Measurements from ENCODE around the gene DIP2C. TPM values are rescaled to one million over a fixed set of nuclear protein-coding genes. Genes with fewer than 3 reads are reported as not detected.
A peak's percentile ranks its signal among the peaks of the same experiment; 100 is the strongest.

The DIP2C gene
- total RNA-seq, 1 donor from 2014 or later, result 23.1 TPM

DNA sequence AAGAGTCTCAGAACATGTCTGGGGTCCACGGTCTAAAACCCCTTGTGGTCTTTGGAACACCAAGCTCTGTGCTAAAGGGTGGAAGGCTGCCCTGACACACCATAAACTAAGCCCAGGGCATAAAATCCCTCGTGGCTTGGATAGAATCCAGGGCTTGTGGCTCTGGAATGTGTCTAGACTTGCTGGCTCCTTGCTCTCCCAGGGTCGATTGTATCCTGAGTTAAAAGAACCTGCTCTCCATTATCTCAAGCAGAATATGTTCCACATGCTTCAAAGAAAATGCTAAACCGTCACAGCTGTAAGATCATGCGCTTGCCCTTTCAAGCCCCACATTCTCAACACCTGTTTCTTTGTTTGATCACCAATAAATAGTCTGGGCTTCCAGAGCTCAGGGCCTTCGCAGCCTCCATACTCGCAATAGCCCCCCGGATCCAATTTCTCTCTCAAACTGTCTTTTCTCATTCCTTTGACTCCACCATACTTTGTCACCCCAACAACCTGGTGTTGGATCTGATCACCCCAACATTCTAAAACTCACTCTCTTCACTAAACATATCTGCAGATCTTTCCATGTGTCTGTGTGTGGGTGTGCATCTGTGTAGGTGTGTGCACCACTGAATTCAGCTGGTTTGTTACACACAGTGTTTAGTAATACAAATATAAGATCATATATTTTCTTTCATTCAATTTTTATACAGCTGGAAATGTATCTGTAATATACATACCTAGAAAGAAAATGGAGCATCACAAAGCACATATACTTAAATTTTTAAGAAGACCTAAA, 315.8 kb downstream of the DIP2C start:
- peaks cover 19% of the 10 kb centered on the region for H3K4me1 Mint-ChIP-seq (ENCODE audit: unreplicated experiment)
- no peak overlapping the region for H3K4me3 Mint-ChIP-seq
- no peaks in the 10 kb centered on the region for H3K9me3 Mint-ChIP-seq
- H3K27me3 Mint-ChIP-seq, result no peaks in the 10 kb centered on the region
- TF ChIP-seq, protein P1, sequence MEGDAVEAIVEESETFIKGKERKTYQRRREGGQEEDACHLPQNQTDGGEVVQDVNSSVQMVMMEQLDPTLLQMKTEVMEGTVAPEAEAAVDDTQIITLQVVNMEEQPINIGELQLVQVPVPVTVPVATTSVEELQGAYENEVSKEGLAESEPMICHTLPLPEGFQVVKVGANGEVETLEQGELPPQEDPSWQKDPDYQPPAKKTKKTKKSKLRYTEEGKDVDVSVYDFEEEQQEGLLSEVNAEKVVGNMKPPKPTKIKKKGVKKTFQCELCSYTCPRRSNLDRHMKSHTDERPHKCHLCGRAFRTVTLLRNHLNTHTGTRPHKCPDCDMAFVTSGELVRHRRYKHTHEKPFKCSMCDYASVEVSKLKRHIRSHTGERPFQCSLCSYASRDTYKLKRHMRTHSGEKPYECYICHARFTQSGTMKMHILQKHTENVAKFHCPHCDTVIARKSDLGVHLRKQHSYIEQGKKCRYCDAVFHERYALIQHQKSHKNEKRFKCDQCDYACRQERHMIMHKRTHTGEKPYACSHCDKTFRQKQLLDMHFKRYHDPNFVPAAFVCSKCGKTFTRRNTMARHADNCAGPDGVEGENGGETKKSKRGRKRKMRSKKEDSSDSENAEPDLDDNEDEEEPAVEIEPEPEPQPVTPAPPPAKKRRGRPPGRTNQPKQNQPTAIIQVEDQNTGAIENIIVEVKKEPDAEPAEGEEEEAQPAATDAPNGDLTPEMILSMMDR (conservative IDR thresholded peaks at IDR 0.05), result no peak
- peak overlapping the region; percentile 40 for H3K27ac Mint-ChIP-seq
- peaks cover 31% of the 10 kb centered on the region for H3K36me3 Mint-ChIP-seq
- no peak for DNase-seq (ENCODE audit: extremely low spot score, unreplicated experiment)

DNA sequence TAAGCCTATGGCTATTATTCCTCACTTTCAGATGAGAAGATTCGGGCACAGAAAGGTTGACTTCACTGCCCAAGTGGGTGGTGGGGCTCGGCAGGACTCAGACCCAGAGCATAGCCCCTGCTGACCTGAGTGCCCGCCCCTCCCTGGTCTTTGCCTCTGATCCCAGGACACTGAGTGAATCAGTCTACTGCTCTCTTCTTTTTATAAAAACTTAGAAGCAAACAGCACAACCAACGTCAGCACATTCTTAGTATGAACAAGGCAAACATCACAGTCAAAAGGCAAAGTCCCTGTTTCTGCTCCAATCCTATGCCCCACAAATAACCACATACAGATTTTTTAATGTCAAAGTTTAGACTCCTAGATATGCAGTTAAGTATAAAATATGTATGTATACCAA, 316.5 kb downstream of the DIP2C start:
- Mint-ChIP-seq H3K9me3 (no peaks in the 10 kb centered on the region), H3K36me3 (peaks cover 26% of the 10 kb centered on the region), H3K27ac (peak overlapping the region; percentile 40), H3K4me3 (peak overlapping the region; percentile 25), H3K4me1 (ENCODE audit: unreplicated experiment) (peaks cover 19% of the 10 kb centered on the region), H3K27me3 (no peaks in the 10 kb centered on the region)
- DNase-seq (ENCODE audit: extremely low spot score, unreplicated experiment), result no peak
- TF ChIP-seq, protein P1 (conservative IDR thresholded peaks at IDR 0.05), result no peak

GRCh38 chr10:372566-372965, 316.9 kb downstream of the DIP2C start:
- Mint-ChIP-seq H3K4me1 (ENCODE audit: unreplicated experiment) (peaks cover 19% of the 10 kb centered on the region), H3K9me3 (no peaks in the 10 kb centered on the region), H3K27ac (peak overlapping the region; percentile 40), H3K4me3 (peak overlapping the region; percentile 25), H3K27me3 (no peaks in the 10 kb centered on the region), H3K36me3 (peaks cover 25% of the 10 kb centered on the region)
- TF ChIP-seq, protein P1 (conservative IDR thresholded peaks at IDR 0.05), result no peak
- no peak for DNase-seq (ENCODE audit: extremely low spot score, unreplicated experiment)

DNA sequence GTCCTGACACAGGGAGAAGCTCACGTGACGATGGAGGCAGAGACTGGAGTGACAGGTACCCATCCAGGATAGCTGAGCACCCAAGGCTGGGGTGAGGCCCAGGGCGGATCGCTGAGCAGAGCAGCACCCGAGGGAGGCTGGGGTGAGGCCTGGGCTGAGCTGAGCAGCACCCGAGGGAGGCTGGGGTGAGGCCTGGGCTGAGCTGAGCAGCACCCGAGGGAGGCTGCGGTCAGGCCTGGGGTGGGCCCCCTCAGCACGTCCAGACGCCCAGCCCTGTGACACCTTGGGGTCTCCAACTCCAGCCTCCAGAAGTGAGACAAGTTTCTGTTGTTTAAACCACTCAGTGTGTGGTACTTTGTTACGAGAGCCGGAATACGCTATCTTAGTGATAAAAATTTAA, 318.0 kb downstream of the DIP2C start:
- H3K4me1 Mint-ChIP-seq (ENCODE audit: unreplicated experiment), result peaks cover 19% of the 10 kb centered on the region
- no peaks in the 10 kb centered on the region for H3K27me3 Mint-ChIP-seq
- H3K9me3 Mint-ChIP-seq, result no peaks in the 10 kb centered on the region
- TF ChIP-seq, protein P1 (conservative IDR thresholded peaks at IDR 0.05), result no peak
- H3K4me3 Mint-ChIP-seq, result no peak overlapping the region
- peaks cover 28% of the 10 kb centered on the region for H3K36me3 Mint-ChIP-seq
- DNase-seq (ENCODE audit: extremely low spot score, unreplicated experiment), result no peak
- H3K27ac Mint-ChIP-seq, result no peak overlapping the region

DNA sequence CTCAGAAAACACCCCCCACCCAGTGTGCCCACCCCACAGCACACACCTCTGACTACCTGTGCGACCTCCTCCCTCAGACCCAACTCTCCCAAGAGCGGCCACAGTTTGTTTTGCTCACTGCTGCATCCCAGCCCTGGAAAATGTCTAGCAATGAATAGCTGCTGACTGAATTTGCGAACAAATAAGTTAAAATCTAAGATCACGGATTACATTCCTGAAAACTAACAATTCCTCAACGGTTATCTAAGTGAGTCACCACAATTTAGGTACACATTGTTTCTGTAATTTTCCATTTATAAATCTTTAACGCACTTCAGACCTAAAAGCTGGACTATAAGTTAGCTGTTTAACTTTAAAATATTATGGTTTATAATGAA, 319.0 kb downstream of the DIP2C start:
- Mint-ChIP-seq H3K27ac (no peak overlapping the region), H3K4me3 (no peak overlapping the region), H3K36me3 (peaks cover 30% of the 10 kb centered on the region), H3K27me3 (no peaks in the 10 kb centered on the region), H3K4me1 (ENCODE audit: unreplicated experiment) (peaks cover 19% of the 10 kb centered on the region), H3K9me3 (no peaks in the 10 kb centered on the region)
- TF ChIP-seq, protein P1 (conservative IDR thresholded peaks at IDR 0.05), result no peak
- no peak for DNase-seq (ENCODE audit: extremely low spot score, unreplicated experiment)

Data from type B pancreatic cell (in vitro differentiated cells).